Measurements from ENCODE around the gene CELSR2. TPM values are rescaled to one million over a fixed set of nuclear protein-coding genes. Genes with fewer than 3 reads are reported as not detected.
"Not testable (repeated sequence)": the region's sequence is repeated elsewhere in the genome, so short reads cannot be mapped to it uniquely, and the experiment has no call there.

CELSR2 gene, protein sequence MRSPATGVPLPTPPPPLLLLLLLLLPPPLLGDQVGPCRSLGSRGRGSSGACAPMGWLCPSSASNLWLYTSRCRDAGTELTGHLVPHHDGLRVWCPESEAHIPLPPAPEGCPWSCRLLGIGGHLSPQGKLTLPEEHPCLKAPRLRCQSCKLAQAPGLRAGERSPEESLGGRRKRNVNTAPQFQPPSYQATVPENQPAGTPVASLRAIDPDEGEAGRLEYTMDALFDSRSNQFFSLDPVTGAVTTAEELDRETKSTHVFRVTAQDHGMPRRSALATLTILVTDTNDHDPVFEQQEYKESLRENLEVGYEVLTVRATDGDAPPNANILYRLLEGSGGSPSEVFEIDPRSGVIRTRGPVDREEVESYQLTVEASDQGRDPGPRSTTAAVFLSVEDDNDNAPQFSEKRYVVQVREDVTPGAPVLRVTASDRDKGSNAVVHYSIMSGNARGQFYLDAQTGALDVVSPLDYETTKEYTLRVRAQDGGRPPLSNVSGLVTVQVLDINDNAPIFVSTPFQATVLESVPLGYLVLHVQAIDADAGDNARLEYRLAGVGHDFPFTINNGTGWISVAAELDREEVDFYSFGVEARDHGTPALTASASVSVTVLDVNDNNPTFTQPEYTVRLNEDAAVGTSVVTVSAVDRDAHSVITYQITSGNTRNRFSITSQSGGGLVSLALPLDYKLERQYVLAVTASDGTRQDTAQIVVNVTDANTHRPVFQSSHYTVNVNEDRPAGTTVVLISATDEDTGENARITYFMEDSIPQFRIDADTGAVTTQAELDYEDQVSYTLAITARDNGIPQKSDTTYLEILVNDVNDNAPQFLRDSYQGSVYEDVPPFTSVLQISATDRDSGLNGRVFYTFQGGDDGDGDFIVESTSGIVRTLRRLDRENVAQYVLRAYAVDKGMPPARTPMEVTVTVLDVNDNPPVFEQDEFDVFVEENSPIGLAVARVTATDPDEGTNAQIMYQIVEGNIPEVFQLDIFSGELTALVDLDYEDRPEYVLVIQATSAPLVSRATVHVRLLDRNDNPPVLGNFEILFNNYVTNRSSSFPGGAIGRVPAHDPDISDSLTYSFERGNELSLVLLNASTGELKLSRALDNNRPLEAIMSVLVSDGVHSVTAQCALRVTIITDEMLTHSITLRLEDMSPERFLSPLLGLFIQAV (N-terminal part only)
- 3.9 TPM for total RNA-seq

DNA sequence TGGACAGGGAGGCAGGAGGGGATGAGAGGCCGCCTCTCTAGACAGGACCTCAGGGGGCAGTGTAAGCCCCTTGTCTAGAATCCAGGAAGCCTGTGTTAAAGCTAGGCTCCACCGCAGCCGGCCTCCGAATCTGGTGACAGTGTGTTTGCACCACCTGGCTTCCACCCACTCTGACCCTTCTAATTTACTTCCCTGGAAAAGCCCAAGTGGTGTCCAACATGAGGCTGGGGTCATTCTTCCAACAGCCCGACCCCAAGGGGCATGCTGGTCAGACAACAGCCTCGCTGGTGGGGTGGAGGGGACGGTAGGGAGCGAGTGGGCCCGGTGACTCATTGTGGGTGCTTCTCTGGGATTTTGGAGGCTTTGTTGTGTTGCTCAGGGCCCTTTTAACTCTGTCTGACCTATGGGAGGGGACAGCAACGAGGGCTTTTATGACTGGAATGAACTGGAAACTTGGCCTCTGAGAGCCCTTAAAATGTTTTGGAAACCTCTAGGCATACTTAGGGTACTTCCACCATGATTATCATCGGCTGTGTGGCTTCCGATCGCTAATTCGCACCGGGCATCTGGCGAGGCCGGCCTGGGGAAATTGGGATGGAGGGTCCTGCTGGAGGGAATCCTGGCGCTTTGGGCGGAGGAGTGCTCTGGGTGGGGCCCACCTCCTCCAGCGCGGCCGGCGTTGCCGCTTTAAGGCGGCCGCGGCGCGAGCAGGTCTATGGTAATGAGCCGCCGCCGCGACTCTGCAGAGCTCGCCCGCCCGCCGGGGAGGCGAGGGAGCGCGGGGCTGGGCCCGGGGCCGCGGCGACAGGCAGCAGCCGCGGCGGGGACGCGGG is at the start of gene CELSR2:
TSS of gene CELSR2 (plus strand) at position 743 of the 833 bp plus-strand sequence. CDS start 541 bp downstream, outside the sequence.
- no peak for DNase-seq (ENCODE audit: low spot score)
- ATAC-seq = peak; percentile 90

DNA sequence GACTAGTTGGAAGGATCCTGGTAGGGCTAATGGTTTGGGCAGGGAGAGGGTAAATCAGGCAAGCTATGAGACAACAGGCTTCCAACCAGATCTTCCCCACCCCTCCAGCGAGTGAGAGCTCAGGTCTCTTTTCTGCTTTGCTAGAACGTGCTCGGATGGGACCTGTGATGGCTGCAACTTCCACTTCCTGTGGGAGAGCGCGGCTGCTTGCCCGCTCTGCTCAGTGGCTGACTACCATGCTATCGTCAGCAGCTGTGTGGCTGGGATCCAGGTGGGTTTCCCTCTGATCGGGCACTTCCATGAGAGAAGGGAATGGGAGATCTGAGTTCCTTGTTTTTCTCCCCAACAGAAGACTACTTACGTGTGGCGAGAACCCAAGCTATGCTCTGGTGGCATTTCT is 49.6 kb upstream of the CELSR2 start:
- DNase-seq (ENCODE audit: low spot score) (peak; percentile 38), ATAC-seq (no peak)

DNA sequence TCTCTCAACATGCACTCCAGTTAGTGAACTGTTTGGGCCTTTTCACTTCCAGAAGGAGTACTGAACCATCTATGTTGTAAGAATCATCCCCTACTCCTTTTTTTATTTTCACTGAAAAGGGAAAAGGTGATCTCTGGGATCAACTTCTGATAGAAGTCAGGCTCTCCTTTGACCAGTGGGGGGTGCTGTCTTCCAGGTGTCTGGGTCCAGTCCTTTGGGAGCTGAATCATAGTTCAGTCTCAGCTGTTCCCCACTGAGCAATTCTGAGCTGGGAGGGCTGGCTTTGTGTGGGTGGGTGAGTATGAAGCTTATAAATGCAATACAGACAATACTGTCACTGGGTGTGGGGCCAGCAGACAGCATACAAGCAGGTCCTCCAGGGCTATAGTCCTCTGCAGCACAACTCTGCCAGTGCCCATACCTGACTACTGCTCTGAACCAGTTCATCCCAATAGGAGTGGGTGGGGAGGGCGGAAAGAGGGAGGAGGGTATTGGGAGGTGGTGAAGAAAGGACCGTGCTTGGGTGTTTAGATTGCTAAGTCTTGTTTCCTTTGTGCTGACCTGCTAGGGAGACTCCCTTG is 48.1 kb upstream of the CELSR2 start:
- ATAC-seq (peak; percentile 84), DNase-seq (ENCODE audit: low spot score) (peak; percentile 51)

DNA sequence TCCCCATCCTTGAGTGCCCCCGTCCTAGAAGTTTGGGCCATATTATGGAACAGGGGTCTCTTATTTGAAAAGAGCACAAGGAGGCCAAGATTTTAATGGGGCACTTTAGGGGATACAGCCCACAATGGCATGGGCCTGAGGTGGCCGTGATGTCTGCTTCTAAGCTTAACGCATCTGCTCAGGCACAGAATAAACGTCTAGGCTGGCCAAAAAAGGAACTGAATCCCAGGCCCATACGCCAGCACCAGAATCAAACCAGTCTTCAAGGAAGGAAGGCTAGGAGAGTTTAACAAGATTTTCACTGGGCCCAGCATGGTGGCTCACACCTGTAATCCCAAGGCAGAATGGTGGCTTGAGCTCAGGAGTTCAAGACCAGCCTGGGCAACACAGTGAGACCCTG is 44.9 kb upstream of the CELSR2 start:
- no peak for DNase-seq (ENCODE audit: low spot score)
- ATAC-seq = no peak

DNA sequence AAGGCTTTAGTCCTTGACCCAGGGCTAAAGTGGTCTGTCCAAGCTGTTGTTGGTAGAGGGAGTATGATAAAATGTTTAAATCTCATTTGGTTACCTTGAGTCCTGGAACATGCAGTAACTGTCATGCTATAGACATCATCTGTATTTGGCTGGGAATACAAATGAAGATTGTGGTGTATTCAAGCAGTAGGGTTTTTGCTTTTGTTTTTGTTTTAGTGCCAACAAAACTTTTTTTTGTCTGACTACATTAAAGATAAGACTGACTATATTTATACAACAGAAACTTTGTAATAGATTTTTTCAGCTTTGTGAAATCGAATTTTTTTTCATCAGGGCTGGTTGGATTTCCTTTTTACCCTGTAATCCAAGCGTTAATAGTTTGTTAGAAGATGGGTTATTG is 43.0 kb upstream of the CELSR2 start:
- ATAC-seq (no peak), DNase-seq (ENCODE audit: low spot score) (no peak)

DNA sequence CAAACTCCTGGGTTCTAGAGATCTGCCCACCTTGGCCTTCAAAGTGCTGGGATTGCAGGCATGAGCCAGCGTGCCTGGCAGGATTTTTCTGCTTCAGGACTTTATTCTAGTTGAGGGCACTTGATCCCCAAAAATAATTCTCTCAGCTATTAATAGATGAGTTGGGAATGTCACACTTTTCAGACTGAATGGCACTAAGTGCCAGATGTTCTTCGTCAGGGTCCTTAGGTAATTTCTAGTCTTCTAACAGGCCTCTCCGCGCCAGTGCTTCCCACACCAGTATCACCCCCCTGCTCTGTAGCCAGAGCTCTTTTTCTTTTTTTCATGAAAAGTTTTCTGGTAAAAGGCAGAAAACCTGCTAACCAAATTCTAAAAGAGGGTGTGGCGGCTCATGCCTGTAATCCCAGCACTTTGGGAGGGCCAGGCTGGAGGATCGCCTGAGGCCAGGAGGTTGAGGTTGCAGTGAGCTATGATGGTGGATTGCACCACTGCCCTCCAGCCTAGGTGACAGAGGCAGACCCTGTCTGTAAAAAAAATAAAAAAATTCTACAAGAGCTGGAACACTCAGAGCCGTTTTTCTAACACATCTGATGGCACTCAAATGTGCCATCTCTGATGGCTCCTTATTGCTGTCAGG is 41.8 kb upstream of the CELSR2 start:
- no peak for DNase-seq (ENCODE audit: low spot score)
- no peak for ATAC-seq

DNA sequence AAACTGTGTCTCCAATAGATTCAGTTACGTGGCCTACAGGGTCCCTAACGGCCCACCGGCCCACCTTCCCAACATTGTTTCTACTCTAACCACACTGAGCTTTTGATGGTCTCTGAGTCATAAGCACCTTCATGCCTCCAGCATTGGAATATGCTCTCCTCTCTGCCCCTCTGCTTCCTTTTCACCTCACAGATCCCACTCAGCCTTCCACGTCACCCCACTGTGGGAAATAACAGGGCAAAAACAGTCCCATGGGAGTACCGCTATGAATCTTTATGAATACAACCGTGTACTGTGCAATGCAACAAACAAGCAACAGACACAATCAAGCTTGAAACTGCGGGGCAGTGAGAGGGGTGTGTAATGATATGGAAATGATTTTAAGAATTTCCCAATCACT is 40.9 kb upstream of the CELSR2 start:
- no peak for ATAC-seq
- DNase-seq (ENCODE audit: low spot score) = peak; percentile 12

DNA sequence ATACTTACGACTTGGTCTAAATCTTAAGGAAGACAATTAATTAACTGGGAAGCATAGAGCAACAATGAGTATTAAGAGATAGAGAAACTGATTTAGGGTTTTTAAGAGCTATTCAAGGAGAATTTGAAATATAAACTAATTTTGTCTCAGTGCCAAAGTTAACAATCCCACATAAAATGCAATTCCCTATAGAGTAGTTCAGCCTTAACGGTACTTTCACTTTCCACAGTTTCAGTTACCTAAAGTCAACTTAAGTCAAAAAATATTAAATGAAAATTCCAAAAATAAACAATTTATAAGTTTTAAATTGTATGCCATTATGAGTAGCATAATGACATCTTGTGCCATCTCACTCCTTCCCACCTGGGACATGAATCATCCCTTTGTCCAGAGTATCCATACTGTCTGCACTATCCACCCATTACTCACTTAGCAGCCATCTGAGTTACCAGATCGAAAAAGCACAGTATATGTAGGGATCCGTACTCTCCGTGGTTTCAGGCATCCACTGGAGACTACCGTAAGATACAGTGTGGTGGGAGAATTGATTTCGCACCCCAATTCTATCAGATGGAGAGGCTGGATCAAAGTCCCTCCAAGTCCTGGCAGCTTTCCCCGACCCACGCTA is 40.4 kb upstream of the CELSR2 start:
- DNase-seq (ENCODE audit: low spot score) (peak; percentile 14), ATAC-seq (no peak)

DNA sequence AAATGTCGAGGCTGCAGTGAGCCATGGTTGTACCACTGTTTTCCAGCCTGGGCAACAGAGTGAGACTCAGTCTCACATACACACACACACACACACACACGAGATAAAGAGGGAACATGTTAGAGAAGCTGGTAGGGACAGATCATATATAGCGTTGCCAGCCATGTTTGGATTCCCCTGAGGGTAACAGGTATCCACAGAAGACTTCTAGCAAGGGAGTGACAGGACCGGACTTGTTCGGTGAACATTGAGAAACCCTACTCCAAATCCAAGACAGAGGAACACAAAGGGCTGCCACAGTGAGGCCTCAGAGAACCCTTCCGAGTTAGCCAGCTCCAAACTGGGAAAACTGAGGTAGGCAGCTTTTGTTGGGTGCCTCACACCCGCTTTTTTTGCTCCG is 39.3 kb upstream of the CELSR2 start:
- DNase-seq (ENCODE audit: low spot score) (no peak), ATAC-seq (no peak)

DNA sequence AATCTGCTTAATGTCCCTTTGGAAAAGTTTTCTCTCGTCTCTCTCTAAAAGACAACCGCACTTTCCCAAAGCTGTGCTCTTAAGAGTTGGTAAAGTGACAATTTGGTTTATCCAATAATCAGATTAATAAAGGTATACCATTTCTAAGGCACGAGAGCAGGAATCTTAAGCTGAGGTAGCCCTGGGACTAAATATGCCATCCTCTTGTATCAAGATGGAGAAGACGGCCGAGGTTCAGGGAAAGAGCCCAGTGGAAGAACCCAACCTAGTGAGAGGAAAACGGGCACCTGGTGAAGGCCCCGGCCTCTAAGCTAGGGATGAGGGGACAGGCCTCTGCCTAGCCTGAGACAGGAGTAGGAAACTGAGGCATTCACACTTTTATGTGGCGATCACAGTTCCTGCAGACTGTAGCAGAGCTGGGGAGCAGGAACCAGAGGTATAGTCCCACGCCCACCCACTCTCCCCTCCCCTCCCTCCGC is 36.0 kb upstream of the CELSR2 start:
- DNase-seq (ENCODE audit: low spot score) (no peak), ATAC-seq (no peak)

DNA sequence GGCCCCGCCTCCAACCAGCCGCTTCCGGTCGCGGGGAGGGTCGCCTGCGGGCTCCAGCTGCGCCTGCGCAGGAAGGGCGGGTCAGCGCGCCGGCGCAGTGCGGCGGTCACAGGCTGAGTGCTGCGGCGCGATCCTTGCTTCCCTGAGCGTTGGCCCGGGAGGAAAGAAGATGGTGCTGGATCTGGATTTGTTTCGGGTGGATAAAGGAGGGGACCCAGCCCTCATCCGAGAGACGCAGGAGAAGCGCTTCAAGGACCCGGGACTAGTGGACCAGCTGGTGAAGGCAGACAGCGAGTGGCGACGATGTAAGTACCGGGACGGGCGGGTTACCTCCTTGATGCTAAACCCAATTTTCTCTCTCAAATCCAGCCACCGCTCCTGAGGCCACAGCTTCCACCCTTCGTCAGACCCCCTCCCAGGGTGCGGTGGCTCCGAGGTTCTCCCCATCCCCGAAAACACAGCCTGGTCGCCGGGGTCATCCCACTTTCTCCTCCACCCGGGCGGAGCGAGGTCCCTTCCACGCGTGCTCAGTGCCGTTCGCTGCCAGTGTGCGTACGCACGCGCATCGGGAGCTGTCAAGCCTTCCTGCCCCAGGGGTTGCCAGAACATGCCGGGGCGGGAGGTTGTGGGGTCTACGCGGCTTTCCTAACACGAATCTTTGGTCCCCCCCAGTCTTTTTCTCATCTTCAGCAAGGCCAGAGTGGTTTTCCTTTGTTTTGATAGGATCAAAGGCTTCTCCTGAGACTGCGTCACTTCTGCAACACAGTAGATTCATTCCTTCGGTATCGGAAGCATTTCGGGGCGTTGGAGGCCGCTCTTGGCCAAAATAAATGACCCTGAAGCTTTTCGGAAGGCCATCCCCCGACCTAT is 35.3 kb upstream of the CELSR2 start, which contains the start of gene SARS1:
TSS of gene SARS1 (plus strand) at position 95 of the 870 bp plus-strand sequence. CDS start at position 170, 75 bp downstream.
- ATAC-seq = peak; percentile 92
- peak; percentile 91 for DNase-seq (ENCODE audit: low spot score)

DNA sequence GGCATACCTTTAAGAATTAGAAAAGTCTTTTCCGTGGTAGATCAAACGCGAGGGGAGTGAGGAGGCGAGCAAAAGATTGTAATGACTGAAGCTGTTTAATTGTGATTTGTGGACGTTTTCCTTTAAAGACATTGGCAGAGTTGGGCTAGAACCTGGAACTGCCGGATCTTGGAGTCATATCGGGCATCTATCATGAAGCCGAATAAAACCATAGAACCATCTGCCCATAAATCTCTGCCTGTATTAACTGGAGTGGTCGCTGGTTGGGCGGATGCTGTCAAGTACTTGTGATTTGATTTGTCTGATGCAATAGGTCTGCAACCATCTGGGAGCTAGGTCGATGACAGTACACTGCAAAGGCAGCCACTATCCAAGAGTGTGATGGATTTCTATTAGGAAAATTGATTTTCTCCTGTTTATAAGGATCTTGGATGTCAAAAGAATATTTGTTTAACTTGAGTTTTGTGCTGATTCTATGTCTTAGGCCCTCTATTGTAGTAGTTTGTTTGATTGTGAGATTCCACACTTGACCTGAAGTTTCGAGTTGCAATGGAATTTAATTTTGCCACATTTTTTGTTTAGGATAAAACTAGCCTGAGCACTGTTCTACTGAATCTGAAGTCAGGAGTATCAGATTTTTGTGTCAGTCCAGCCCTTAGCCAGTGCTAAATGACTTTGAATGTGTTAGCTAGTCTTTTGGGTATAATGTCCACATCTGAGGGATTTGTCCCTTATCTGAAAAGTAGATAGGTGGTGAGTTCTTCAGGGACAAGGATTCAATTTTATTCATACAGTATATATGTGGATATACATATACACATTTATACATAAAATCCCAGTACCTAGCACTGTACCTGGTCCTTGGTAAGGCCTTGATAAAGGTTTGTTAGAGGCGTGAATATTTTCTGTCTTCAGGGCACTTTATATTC is 34.4 kb upstream of the CELSR2 start:
- DNase-seq (ENCODE audit: low spot score) = no peak

DNA sequence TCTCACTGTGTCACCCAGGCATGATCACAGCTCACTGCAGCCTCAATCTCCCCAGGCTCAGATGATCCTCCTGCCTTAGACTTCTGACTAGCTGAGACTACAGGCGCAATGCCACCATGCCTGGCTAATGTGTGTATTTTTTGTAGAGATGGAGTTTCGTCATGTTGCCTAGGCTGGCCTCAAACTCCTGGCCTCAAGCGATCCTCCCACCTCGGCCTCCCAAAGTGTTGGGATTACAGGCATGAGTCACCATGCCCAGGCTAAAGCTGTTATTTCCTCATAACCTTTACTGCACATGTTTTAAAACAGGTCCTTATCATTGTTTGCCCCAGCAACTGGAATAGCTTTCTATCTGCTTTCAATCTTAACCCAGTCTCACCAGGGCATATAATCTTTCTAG is 32.7 kb upstream of the CELSR2 start:
- DNase-seq (ENCODE audit: low spot score) = no peak
- ATAC-seq = no peak

More for the DNA sequence above, 34.4 kb upstream of the CELSR2 start:
- peak; percentile 63 for ATAC-seq

DNA sequence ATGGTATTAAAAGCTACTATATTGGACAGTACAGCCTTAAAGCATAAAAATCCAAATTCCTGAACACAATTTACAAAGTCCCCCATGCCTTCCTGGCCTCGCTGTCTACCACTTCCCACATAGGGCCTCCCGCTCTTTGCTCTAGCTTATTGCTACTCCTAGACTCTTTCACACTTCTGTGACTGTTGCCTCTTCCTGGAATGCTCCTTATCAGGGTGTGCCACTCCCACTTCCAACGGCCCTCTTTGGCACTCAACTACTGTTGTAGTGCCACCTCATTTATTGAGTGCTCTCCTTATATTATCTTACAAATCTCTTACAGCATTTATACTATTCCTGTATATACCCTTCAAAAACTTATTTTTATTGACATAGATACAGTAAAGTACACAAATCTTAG is 30.8 kb upstream of the CELSR2 start:
- no peak for DNase-seq (ENCODE audit: low spot score)
- ATAC-seq = no peak

DNA sequence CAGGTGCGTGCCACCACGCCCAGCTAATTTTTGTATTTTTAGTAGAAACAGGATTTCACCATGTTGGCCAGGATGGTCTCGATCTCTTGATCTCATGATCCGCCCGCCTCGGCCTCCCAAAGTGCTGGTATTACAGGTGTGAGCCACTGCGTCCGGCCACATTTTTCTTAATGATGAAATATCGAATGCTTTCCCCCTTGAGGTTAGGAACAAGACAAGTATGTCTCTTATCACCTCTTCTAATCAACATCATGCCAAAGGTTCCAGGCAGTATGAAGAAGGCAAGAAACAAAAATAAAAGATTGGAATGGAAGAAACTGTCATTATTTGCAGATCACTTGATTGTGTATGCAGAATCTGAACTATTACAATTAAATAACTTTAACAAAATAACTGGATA is 28.1 kb upstream of the CELSR2 start:
- not testable (repeated sequence) for DNase-seq (ENCODE audit: low spot score); ATAC-seq

DNA sequence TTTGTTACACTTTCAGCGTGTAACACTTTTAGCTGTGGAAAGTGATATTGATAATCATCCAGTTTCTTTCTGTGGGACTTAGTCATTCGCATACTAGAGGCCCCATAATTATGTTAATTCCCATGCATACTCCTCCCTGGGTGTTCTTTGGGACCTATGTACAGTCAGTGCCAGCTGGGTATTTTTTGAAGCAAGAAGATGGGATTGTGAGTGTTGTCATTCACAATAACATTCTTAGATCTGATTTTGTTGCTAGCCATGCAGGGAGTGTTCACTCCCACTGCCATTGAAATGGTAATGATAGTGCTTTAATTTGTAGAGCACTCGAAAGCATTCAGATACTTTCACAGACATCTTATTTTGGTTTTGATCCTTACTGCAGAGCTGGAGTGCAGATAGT is 24.0 kb upstream of the CELSR2 start:
- DNase-seq (ENCODE audit: low spot score) = no peak
- ATAC-seq = no peak

Data from left lobe of liver (tissue), 2 donors.